CD4-positive, alpha-beta T cell treated with Interleukin-17A for 4 hours (primary cell): Measurements from ENCODE around the gene COQ8A.

Experiments used
- DNase-seq: peaks from one replicate; pipeline ENCODE4 v3.0.0-alpha.2; 2020; ENCODE audit warnings: mixed read lengths

COQ8A gene

DNA sequence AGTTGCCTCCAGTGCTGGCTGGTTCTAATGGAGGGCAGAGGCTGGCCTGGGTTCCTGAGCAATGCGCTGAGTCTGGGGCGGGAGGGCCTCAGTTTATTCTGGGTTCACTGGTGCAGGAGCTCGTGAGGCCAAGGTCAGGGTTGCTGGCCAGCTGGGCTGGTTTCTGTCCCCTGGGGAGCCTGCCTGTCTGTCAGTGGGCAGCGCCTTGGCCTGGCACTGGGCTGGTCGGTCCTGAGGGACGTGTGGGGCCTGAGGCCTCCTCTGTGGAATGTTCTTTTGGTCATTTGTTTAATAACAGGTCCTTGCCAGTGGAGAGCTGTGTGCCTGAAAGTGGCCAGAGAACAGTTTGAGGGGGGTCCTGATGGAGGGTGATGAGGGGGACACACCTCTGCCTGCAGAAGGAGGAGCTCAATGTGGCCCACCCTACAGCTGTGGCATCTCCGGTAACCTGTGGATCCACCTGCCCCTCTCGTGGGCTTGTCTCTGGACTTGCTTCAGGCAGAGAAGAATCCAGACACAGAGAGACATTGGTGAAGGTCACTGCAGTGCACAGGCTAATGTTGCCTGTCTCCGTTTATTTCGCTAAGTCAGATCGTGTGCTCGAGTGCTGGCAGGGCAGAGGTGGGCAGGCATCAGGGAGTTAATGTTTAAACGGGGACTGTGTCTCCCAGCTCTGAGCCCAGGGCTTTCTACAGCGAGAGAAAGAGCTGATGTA lies 34.6 kb downstream of the COQ8A start:
- no peak for DNase-seq

DNA sequence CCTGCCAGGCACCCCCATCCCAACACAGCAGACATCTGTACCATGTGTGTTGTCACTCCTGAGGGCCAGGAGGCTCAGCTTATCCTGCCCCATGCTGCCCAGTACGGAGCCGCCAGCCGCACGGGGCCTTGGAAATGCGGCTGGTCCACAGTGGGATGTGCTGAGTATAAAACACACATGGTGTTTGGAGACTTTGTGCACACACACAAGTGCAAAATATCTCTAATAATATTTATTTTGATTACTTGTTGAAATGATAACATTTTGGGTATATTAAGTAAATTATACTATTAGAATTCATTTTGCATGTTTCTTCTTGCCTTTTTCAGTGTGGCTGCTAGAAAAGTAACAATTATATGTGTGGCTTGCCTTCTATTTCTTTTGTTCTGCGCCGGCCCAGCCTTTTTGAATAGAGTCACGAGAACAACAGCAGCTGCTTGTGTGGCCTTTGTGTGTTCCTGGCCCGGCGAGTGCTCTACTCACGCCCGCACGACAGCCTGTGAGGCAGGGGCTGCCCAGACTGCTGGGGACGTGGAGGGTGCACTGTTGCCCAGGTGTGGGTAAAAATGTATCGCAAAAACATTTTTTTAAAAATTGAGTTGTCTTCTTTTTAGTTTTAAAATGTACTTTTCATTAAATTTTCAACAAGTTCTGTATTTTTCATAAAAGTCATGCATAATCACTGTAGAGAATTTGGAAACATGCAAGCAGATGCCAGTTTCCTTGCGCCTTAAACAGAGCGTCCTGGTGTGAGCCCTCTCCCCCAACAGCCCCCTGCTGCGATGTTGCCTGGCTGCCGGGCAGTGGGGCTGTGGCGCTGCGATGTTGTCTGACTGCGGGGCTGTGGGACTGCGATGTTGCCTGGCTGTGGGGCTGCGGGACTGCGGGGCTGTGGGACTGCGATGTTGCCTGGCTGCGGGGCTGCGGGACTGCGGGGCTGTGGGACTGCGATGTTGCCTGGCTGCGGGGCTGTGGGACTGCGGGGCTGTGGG lies 35.5 kb downstream of the COQ8A start:
- no peak for DNase-seq

DNA sequence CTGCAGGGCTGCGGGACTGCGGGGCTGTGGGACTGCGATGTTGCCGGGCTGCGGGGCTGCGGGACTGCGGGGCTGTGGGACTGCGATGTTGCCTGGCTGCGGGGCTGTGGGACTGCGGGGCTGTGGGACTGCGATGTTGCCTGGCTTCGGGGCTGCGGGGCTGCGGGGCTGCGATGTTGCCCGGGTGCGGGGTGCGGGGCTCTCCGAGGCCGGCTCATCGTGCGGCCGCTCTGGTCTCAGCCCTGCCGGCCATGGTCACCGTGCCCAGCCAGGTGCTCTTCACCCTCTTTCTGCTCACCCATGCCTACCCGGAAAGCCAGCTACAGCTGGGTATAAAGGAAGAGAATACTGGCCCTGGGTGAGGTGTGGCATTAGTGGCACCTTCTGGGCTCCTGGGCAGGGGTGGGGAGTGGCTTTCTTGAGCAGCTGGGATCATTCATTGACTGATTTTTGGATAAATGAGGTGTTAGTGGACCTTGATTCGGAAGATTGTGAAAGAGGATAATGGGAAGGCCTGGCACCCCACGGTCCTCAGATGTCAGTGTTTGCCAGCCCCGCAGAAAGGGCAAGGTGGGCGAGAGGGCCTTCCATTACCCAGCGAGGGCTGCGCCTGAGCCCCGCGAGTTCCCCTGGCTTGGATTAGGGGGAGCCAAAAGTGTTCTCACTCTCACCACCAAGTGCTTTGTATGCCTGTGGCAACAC lies 36.3 kb downstream of the COQ8A start:
- no peak for DNase-seq

DNA sequence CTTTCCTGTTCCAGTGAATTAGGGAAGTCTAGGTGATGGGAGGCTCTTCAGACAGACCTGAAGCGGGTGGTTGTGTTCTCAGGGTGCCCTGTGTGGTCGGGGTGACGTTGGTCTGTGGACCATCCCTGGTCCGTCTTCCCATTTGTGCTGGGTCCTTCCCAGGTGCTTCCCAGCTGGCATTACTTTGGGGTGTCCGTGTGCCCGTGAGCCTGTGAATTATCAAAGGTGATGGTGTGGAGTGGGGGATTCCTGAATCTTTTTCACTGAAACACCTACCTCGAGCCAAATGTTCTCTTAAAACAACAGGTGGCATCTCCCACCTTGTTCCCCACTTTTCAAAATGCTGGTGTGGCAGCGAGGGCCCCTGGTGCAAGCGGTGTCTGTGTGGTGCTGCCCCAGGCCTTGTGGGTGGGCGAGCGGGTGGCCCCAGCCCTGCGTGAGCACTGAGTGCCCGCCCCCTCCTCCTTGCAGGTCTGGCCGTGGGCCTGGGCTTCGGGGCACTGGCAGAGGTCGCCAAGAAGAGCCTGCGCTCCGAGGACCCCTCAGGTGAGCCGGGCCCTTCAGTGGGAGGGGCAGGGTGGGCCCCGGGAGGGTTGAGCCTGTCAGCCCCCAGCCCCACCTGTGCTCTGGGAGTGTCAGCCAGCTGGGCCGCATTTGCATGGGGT lies 37.0 kb downstream of the COQ8A start:
- no peak for DNase-seq

DNA sequence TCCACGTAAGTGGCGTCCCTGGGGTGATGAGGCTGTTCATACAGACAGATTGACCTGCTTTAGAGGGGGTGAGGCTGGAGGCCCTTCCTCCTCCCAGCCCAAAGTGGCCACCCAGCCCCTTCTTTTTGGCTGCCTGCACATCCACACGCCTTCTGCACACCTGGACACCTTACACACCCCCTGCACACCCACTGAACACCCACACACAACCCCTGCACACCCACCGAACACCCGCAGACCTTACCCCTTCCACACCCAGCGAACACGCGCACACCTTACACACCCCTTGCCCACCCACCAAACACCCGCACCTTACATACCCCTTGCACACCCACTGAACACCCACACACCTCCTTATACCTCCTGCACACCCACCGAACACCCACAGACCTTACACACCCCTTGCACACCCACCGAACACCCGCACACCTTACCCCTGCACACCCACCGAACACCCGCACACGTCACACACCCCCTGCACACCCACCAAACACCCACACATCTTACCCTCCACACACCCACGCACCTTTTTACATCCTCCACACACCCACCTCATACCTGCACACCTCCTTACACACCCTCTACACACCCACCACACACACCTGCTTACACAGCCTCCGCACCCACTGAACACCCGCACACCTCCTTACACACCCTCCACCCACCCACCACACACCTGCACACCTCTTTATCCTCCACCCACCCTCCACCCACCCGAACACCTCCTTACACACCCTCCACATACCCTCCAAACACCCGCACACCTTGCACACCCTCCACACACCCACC lies 37.7 kb downstream of the COQ8A start:
- no peak for DNase-seq

DNA sequence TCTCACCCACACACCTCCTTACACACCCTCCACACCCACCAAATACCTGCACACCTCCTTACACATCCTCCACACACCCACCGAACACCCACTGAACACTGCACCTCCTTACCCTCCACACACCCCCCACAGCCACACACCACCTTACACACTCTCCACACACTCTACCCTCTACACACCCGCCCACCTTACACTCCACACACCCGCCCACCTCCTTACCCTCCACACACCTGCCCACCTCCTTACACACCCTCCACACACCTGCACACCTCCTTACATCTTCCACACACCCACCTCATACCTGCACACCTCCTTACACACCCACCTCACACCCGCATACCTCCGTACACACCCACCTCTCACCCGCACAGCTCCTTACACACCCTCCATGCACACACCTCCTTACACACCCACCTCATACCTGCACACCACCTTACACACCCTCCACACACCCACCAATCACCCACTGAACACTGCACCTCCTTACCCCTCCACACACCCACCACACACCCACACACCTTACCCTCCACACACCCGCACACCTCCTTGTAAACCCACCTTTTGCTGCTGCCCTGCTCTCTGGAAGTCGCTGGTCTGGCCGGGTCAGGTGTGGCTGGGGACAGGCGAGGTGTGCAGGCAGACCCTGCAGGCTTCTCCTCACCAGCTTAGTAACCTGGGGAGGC lies 38.5 kb downstream of the COQ8A start:
- DNase-seq, result no peak

DNA sequence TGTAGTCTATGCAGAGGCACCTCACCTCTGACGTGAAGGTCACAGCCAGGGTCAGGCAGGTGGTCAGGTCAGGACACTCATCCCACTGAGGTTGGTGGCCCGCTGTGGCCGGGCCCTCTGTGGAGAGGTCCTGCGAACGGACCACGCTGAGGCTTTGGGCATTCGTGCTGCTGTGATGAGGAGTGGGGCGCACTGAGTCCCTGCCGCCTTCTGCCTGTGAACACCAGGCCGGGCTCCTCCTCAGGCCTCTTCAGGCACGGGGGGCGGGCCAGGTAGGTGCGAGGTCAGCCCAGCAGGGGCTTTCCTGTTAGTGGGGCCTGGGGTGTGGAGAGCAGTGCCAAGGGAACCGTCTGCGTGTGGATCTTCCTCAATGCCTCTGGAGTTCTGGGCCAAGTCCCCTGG lies 39.0 kb downstream of the COQ8A start:
- DNase-seq, result no peak

DNA sequence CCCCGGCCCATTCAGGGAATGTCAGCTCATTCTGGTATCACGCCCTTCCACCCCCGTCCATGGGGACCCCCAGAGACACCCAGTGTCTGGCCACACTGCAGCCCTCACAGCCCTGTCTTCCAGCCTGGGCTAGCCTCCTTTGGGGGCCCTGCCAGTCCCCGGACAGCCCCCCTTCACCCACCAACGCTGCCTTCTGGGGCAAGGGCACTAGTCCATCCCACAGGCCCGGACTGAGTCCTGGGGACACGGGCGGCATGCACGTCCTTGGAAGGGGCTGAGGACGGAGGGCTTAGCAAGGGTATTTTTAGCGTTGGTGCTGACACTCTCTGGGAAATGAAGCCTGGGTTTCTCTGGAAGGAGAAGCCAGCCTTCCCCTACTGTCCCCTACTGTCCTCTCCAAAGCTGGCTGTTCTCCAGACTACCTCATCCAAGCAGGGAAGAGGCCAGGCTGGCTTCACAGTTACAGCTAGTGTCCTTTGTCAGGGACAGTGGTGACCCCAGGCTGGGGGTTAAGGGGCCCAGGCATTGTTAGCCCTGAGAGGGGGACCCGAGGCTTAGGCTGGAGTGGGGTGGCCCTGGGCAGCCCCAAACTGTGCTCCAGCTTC lies 39.5 kb downstream of the COQ8A start:
- no peak for DNase-seq

DNA sequence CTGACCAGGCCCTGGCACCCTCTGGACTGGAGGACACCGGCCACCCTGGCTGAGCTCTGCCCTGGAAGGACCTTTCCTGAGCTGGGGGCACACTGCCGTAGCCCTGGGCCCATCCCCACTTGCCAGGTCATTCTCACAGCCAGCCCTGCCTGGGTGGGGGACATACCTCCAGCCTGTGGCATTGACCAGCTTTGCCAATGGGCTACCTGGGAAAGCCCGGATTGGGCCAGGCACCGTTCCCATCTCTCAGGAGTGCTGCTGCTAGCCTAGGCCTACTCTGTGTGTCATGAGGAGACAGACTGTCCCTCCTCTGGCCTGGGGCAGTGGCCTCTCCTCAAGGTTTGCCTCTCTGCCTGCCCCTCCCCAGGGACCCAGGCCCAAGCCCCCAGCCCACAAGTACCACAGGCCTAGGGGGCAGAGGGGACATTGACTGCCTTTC lies 40.0 kb downstream of the COQ8A start:
- no peak for DNase-seq

DNA sequence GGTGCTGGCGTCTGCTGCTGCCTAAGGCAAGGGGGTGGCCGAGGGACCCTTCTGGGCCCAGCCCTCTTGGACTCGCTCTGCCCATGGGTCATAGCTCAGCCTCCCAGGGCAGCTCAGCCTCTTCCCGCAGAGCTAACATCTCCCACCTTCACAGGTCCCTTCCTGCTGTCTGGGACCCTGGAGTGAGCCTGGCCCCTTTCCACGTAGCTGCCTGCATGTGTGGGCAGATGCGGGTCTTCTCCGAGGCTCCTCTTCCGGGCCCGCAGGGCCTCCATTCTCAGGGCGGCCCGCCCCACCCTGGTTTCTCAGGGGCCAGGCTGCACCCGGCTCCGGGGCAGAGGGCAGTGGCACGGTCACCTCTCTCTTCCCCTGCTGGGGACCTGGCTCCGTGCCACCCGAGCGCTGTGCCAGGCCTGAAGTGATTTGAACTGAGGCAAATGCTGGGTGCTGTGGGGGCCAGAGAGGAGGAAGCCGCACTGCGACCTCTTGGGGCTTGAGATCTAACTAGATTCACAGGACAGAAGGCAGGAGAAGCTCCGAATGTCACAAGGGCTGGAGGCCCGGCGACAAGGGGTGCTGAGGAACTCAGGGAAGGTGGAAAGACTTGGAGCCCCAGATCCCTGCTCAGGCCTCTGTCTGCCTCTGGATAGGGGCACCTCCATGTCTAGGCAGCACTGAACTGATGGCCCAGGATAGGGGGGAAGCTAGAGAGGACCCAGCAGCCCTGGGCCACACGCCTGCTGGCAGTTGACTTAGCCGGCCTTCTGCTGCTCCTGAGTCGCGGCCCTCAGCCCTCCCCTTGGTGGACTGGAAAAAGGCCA lies 40.7 kb downstream of the COQ8A start:
- DNase-seq, result no peak

DNA sequence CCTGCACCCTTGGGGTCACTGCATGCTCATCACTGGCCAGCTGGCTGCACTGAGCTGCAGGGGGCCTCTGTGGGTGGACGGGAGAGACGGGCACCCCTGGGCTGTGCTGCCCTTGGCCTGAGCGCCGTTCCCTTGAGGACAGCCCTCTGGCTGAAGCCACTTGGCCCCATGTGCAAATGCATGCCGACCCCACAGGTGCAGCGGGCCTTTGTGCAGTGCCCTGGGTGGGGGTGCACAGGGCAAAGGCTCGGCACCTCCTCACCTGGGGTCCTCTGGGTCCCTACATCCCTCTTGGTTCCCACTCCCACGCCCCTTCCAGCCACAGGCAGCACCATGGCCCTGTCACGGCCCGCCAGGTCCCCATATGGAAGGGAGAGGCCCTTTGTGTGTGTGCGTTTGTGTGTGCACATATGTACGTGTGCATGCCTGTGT lies 41.3 kb downstream of the COQ8A start:
- DNase-seq, result no peak

DNA sequence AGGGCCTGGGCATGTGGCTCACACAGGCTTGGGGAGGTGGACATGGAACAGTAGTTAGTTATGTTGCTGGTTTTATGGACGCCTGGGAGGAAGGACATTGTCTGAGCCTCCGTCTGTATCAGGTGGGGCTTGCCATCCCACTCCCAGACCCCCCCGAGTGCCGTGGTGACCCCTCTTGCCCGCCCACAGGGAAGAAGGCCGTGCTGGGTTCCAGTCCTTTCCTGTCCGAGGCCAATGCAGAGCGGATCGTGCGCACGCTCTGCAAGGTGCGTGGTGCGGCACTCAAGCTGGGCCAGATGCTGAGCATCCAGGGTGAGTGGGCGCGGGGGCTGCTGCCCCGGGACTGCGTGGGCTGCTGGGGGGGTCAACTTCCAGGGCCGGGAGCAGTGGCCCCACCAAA lies 41.7 kb downstream of the COQ8A start:
- DNase-seq, result no peak

DNA sequence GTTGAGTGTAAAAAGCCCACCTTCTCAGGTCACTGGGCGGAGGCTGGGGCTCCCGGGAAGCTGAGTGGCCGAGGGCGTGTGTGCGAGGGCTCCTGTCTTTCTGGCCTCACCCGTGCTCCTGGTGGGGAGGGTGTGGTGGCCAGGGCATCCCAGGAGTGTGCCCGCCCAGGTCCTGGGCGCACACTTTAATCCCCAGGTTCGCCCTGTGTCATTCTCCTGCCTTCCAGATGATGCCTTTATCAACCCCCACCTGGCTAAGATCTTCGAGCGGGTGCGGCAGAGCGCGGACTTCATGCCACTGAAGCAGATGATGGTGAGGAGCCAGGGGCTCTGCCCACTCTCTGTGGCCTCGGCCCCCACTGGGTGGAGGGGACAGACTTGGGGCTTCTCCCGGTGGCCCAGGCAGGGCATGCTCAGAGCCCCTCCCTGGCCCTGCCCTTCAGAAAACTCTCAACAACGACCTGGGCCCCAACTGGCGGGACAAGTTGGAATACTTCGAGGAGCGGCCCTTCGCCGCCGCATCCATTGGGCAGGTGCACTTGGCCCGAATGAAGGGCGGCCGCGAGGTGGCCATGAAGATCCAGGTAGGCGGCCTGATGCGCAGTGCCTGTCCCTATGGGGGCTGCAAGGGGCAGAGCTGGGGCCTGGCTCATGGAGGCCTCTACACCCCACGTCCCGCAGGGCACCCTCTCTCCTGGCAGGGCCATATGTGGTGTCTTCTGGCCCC lies 42.5 kb downstream of the COQ8A start:
- no peak for DNase-seq

DNA sequence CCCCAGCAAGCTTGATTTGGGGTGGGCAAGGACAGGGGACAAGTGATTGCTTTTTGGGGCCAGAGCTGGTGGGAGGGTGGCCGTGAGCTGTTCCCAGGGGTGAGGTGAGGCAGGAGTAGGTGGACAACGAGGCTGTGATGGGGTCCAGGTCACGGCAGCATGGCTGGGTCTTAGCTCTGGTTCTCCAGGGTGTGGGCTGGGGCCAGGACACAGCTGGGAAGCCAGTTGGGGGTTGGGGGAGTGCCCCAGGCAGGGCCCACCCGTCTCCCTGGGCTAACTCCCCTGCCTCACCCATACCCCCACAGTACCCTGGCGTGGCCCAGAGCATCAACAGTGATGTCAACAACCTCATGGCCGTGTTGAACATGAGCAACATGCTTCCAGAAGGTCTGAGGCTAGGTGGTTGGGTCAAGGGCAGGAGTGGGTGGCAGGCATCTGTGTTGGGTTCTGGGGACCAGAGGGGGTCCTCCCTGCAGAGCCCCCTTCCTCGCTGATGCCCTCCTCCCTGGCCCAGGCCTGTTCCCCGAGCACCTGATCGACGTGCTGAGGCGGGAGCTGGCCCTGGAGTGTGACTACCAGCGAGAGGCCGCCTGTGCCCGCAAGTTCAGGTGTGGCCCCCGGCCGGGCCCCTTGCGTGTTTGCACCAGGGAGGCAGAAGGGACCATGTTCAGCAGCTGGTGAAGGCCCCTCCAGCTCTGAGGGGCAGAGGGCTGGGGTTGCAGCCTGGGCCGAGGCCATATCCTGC lies 43.3 kb downstream of the COQ8A start:
- no peak for DNase-seq

DNA sequence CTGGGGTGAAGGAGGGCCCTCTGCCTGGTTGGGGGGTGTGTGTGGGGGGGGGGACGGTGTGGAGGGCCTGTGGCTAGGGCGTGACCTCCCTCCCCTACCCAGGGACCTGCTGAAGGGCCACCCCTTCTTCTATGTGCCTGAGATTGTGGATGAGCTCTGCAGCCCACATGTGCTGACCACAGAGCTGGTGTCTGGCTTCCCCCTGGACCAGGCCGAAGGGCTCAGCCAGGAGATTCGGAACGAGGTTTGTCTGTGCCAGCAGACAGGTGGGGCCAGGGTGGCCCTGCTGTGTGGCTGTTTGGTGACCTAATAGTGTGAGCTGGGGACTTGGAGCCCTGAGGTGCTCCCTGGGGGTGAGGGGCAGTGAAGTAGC lies 43.9 kb downstream of the COQ8A start:
- no peak for DNase-seq

DNA sequence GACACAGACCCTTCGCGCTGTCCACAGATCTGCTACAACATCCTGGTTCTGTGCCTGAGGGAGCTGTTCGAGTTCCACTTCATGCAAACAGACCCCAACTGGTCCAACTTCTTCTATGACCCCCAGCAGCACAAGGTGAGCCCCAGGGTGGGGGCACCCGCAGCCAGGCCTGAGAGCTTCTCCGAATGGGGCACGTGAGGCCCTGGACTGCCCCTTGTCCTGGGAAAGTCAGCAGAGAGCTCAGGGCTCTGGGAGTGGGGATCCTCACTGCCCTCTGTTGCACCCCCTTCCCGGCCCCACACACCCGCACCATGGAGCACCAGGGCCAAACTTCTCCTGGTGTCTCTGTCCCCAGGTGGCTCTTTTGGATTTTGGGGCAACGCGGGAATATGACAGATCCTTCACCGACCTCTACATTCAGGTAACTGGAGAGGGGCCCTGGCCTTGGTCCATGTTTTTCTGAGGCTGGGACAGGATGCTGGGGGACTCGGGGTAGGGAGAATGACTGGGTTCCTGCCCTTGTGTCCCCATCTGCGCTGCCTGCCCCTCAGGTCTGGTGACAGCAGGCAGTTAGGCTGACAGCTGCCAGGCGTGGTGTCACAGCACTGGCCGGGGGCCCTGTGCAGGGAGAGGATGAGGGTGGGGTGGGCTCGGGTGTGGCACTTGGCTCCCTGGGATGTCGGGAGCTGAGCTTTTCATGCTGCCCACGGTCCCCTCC lies 44.6 kb downstream of the COQ8A start:
- DNase-seq, result no peak

DNA sequence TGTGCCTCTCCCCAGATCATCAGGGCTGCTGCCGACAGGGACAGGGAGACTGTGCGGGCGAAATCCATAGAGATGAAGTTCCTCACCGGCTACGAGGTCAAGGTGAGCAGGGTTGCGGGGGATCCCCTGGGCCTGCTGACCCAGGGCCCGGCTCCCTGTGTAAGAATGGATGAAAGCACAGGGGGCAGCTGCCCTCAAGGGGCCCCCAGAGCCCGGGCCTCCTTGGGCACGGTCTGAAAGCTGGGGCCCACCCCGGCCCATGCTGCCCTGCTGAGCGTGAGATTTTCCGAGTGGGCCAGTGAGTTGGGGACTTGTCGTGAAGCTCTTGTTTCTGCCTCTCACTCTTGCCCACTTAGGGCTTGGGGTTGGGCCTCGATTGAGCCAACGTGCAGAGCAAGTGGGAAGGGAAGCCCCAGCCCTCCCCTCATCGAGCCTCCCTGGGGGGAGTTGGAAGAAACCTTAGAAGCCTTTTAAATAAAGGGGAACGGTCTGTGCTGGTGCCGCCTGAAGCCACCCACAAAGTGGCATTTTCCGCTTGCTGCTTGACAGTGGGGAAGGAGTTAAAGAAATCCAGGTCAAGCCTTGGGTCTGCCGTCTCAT lies 45.2 kb downstream of the COQ8A start:
- no peak for DNase-seq
